Right ventricle myocardium inferior (tissue), 1 donor: Measurements from ENCODE around the gene CDK13. TPM values are rescaled to one million over a fixed set of nuclear protein-coding genes. Genes with fewer than 3 reads are reported as not detected.

Experiments used
- ATAC-seq: fragments of 200-7000 bp; cut with Tn5 transposase; one replicate; pipeline ENCODE4 v1.9.1; 2020; ENCODE audit warnings: mild to moderate bottlenecking, moderate library complexity
- DNase-seq: peaks from one replicate; pipeline ENCODE4 v3.0.0; 2021; ENCODE audit errors: missing footprints
- intact Hi-C: fragments of 100-400 bp; cut with DNase I; formaldehyde crosslinking; loops from one replicate; pipeline ENCODE4 v1.11.0; 2022
- total RNA-seq: library from RNA; stranded (reverse); fragmentation: NEBNext Ultra II Directional; extraction: Animal tissue kit (Norgen Biotek cat#: 25700); gene quantifications from one replicate; pipeline ENCODE4 v1.2.1, GENCODE V29; 2021
- donor health status: DM: no; HTN: yes; CAD: no; lungs with severe emphysema.

Gene CDK13
- total RNA-seq, 1 donor from 2014 or later = 22.6 TPM

DNA sequence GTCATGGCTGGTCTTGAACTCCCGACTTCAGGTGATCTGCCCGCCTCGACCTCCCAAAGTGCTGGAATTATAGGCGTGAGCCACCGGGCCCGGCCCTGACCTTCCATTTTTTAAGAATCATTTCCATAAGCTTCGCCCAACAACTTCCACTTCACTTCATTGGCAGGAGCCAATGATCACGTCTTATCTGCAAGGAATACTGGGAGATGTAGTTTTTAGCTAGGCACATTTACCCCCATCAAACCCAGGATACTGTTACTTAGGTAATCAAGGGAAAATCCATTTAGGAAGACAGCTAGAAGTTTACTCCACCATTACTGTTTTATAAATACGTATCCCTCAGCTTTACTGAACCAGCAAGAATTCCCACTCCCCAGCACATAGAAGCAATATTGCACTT lies 3.4 kb upstream of the CDK13 start:
- DNase-seq (no peak), ATAC-seq (no peak)
- intact Hi-C loops = loop anchor here (5.0 kb wide), 1 partner anchor 324 kb away; the partner anchor contains the start of gene RALA

GRCh38 chr7:39948375-39948955 lies 1.6 kb upstream of the CDK13 start:
- no peak for DNase-seq
- no peak for ATAC-seq
- intact Hi-C loops = loop anchor here (5.0 kb wide), 1 partner anchor 326 kb away; the partner anchor contains the start of gene RALA

- intact Hi-C loops = loop anchor here (5.0 kb wide), 1 partner anchor 327 kb away; the partner anchor contains the start of gene RALA
- ATAC-seq = peak; percentile 94
Observed at GRCh38 chr7:39948956-39949928, 814 bp upstream of the CDK13 start.

GRCh38 chr7:39950473-39951225 lies 593 bp downstream of the CDK13 start:
- DNase-seq (peak; percentile 80), ATAC-seq (no peak)
- intact Hi-C loops = loop anchor here (1.0 to 5.0 kb wide), 4 partner anchors 37 to 182 kb away; partner anchors contain the start of gene MPLKIP

More at GRCh38 chr7:39948956-39949928, 814 bp upstream of the CDK13 start:
- DNase-seq = peak; percentile 99

- DNase-seq (peak; percentile 80), ATAC-seq (no peak)
- intact Hi-C loops = loop anchor here (1.0 to 5.0 kb wide), 4 partner anchors 36 to 181 kb away; partner anchors contain the start of gene MPLKIP
Observed at GRCh38 chr7:39951226-39952194, 1.5 kb downstream of the CDK13 start.

DNA sequence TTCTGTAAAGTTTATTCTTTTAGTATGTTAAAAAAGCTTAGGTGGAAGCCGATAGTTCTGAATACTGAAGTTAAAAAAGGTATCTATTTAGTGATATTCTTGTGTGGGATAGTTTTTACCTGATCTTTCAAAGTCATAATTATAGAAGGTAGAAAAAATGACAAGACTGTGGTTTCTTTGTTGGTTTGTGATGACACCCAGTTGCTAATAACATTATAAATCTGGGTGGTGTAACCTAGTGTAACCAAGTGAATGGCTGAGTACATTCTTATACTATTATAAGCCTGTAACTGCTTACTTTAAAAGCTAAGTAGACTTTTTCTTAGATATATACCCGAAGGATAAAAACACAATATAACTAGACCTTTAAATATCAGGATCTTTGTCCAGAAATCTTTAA lies 2.3 kb downstream of the CDK13 start:
- no peak for ATAC-seq
- DNase-seq = no peak
- intact Hi-C loops = loop anchor here (5.0 kb wide), 2 partner anchors 35 to 180 kb away; partner anchors contain the start of gene MPLKIP

- no peak for ATAC-seq
- intact Hi-C loops = loop anchor here (5.0 kb wide), 2 partner anchors 34 to 179 kb away; partner anchors contain the start of gene MPLKIP
- no peak for DNase-seq
Observed at GRCh38 chr7:39952803-39953202, 2.7 kb downstream of the CDK13 start.

GRCh38 chr7:39954694-39955093 lies 4.6 kb downstream of the CDK13 start:
- intact Hi-C loops = loop anchor here (5.0 kb wide), 2 partner anchors 33 to 178 kb away; partner anchors contain the start of gene MPLKIP
- no peak for ATAC-seq
- no peak for DNase-seq

DNA sequence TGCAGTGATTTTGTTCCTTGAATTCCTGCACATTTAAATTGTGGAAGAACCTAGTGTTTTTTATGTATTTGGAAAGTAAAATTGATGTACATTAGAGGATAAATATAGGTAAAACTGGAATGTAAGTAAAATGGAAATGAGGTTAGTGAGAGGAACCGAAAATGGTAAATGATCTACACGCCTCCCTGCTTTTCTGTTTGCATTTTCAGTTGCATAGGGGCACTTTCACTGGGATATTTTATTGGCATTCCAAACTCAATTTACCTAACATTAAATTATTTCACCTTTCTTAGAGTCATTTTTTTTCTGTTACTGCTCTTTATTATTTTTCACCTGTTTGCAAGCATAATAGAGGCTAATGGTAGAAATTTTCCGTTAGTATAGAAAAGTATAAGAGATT lies 8.0 kb downstream of the CDK13 start:
- intact Hi-C loops = no loop called here
- DNase-seq (no peak), ATAC-seq (no peak)

GRCh38 chr7:39967406-39968161 lies 17.5 kb downstream of the CDK13 start:
- ATAC-seq (no peak), DNase-seq (no peak)
- intact Hi-C loops = no loop called here

DNA sequence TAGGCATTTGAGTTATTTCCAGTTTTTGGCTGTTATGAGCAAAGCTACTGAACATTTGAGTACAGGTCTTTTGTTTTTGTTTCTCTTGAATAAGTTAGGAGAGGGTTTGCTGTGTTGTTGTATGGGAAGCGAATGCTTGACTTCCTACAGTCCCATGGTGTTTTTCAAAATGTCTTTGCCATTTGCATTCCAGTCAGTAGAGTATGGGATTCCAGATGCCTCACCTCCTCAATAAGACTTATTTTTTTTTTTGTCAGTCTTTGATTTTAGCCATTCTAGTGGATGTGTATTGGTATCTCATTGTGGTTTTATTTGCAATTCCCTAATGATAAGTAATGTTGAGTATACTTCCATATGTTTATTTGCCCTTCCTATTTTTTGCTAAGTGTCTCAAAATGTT lies 19.4 kb downstream of the CDK13 start:
- ATAC-seq = no peak
- DNase-seq = no peak
- intact Hi-C loops = no loop called here

- DNase-seq (no peak), ATAC-seq (no peak)
- intact Hi-C loops = no loop called here
Observed at GRCh38 chr7:39971924-39972323, 21.9 kb downstream of the CDK13 start.

GRCh38 chr7:39973801-39974200 lies 23.7 kb downstream of the CDK13 start:
- ATAC-seq (no peak), DNase-seq (no peak)
- intact Hi-C loops = no loop called here

GRCh38 chr7:39978230-39978934 lies 28.3 kb downstream of the CDK13 start:
- ATAC-seq (no peak), DNase-seq (no peak)
- intact Hi-C loops = no loop called here

GRCh38 chr7:39979406-39980073 lies 29.5 kb downstream of the CDK13 start:
- no peak for ATAC-seq
- intact Hi-C loops = no loop called here
- no peak for DNase-seq

DNA sequence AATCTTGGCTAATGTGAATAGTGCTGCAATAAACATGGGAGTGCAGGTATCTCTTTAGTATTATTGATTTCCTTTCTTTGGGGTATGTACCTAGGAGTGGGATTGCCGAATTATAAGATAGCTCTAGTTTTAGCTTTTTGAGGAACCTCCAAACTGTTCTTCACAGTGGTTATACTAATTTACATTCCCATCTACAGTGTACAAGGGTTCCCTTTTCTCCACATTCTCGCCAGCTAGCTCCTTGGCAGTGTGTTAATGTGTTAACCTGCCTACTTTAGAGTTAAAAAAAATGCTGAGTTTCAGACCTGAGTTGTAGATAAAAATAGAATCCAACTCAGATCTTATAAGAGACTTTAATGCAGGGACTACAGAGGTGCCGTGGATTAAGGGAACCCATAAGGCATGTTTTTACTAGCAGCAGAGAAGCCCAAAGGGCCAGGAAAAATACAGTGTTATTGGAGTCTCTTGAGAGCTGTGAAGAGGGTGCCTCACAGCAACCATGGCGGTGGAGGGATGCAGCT lies 35.4 kb downstream of the CDK13 start:
- ATAC-seq (no peak), DNase-seq (no peak)
- intact Hi-C loops = loop anchor here (5.0 kb wide), 1 partner anchor 33 kb away; the partner anchor contains the start of gene CDK13
